GM18867 (cell line): ENCODE measurements around the gene TBX6.

Experiments
- ATAC-seq: cut with Tn5 transposase; IDR thresholded peaks from one replicate; pipeline ENCODE4 v1.9.1; 2021; ENCODE audit warnings: mild to moderate bottlenecking, moderate library complexity; ENCODE audit not compliant: unreplicated experiment

The TBX6 gene

DNA sequence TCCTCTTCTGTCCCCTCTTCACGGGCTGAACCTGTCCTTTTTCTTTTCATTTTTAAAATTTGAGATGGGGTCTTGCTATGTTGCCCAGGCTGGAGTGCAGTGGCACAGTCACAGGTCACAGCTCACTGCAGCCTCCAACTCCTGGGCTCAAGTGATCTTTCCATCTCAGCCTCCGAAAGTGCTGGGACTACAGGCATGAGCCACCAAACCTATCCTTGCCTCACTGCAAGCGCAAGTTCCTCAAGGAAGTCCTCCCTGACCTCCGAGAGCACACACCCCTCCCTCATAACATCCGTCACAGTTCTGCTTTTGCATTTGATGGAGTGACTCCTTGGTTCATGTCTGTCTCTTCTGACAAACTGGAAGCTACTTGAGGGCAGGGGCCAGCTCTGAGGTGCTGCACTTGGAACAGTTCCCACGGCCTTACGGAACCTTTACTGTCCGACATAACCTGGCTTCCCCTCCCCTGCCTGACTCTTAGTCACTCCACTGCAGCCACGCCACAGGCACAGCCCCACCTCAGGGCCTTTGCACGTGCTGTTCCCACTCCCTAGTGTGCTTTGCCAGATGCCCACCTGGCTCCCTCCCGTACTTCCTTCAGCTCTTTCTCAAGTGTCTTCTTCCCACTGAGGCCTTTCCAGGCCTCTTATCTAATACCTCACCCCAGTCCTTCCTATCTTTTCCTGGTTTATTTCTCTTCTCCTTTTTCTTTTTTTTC is 4.4 kb downstream of the TBX6 start:
- ATAC-seq: no peak

GRCh38 chr16:30086291-30087140 is 5.2 kb downstream of the TBX6 start:
- ATAC-seq: no peak

DNA sequence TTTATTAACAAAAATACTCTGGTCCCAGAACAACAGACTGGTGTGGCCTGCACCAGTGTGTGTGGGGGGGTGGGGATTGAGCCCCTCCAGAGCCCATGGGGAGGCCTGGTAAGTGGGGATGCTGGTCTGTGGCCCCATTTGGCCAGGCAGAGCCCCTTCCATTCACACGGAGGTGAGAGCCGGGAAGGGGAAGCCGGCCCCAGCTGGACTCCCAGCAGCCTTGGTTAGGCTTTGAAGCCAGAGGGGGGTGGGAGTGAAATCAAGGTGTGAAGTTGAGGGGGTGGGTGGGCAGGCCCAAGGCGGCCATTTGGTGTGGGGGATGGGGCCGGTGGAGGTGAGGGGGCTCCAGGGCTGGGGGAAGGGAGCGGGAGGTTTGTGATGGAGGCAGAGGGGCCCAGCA is 5.9 kb downstream of the TBX6 start:
- no peak for ATAC-seq

DNA sequence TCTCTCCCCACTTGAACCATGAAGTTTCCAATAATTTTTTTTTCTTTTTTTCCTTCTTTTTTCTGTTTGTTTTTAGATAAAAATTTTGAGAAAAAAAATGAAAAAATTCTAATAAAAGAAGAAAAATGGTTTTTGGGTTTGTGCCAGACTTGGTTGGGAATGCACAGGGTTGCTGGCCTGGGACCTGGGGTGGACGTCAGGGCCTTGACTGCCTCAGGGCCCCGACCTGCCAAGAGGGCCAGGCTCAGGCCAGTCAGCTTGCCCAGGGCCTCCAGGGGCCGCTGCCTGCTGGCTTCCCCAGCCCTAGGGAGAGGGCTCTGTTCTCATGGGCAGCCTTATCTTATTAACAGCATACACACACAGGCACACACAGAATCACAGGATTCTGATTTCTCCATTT is 6.5 kb downstream of the TBX6 start:
- ATAC-seq: no peak

DNA sequence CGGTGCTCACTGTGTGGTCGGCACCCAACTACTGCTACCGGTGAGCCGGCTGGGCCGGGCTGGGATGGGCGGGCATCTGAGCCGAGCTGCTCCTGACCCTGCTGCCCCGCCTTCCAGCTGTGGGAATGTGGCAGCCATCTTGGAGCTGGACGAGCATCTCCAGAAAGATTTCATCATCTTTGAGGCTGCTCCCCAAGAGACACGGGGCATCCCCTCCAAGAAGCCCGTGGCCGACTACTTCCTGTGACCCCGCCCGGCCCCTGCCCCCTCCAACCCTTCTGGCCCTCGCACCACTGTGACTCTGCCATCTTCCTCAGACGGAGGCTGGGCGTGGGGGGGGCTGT is 6.9 kb downstream of the TBX6 start:
- ATAC-seq: no peak

DNA sequence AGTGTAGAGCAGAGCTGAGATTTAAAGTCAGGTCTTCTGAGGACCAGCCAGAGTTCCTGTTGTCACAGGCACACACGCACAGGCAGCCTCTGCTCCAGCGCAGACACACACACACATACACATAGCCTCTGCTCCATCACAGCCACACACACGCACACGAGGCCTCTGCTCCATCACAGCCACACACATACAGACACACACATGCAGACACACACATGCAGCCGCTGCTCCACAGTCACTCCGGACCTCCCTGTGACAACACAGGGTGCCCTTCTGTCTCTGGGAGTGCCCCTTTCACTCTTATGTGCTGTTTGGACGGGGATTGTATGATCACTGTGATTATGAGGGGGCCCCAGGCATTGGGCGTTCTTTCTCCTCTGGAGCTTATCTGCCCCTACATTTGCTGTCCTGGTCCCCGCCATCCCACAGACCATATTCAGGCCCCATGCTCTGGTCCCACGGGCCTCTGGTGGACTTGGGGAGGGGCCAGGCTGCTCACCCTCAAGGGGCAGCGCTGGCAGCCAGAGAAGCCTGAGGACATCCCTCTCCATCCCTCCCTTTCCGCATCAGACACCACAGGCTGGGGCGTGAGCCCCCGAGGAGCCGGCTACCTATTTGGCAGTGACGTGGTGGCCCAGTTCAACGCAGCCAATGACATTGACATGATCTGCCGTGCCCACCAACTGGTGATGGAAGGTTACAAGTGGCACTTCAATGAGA is 7.5 kb downstream of the TBX6 start:
- no peak for ATAC-seq

GRCh38 chr16:30083216-30084055 is 8.3 kb downstream of the TBX6 start:
- ATAC-seq: no peak

- ATAC-seq: no peak
Observed at GRCh38 chr16:30082545-30083090, 9.1 kb downstream of the TBX6 start.

- no peak for ATAC-seq
Observed at GRCh38 chr16:30079480-30079879, 12.2 kb downstream of the TBX6 start.

DNA sequence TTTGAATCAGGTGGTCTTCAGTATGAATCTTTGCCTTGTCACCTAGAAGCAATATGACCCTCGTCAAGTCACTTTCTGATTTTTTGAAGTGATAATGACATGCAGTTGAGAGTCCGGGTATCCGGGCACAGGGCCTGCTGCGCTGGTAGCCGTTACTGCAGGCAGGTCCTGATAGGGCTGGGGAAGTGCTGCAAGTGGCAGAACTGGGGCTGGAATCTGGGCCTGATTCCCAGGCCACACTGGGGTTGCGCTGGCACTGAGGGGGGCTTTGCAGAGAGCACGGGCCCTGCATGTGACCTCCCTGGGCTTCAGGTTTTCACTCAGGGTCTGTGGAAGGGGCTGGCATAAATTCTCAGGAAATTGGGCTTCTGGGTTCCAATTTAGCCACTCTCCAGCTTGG is 13.0 kb downstream of the TBX6 start:
- no peak for ATAC-seq

DNA sequence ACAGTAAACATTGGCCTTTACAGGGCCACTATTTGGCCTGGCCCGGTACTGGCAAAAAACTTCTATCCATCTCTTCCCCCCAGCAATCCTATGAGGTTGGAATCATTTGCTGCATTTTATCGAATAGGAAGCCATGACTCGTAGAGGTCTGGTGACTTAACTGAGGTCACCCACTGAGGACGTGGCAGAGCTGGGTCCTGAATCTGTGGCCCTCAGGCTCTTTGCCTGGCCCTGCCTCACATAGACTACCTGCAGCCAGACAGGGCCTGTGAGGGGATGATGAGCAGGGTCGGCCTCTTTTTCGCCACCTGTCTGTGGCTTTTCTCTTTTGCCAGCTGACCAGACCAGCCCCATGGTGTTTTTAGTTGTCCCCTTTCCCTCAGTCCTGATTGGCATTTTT is 14.1 kb downstream of the TBX6 start:
- no peak for ATAC-seq

- ATAC-seq: peak; percentile 31
Observed at GRCh38 chr16:30076276-30076791, 15.4 kb downstream of the TBX6 start.

- ATAC-seq: peak; percentile 71
Observed at GRCh38 chr16:30075503-30076275, 16.0 kb downstream of the TBX6 start, which contains the start of gene PPP4C. TSS of gene PPP4C (plus strand) at chr16:30075994. CDS start at chr16:30076378, 384 bp downstream.

DNA sequence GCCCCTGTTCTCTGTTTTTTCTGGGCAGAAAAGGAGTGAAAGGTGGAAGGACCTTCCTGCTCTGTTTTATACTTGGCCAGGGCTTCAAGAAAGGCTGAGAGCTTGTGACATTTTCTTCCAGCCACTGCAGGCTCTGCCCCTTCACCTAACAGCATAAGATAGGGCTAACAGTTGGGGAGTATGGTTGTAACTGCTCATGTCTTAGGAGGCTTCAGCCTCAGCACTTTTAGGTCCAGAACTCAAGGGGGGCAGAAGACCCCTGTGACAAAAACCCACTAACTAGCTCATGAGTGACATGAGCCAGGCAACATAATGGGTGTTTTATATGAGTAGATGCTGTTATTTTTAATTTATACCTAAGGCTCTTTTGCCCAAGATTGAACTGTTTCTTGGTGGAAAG is 21.2 kb downstream of the TBX6 start:
- no peak for ATAC-seq

DNA sequence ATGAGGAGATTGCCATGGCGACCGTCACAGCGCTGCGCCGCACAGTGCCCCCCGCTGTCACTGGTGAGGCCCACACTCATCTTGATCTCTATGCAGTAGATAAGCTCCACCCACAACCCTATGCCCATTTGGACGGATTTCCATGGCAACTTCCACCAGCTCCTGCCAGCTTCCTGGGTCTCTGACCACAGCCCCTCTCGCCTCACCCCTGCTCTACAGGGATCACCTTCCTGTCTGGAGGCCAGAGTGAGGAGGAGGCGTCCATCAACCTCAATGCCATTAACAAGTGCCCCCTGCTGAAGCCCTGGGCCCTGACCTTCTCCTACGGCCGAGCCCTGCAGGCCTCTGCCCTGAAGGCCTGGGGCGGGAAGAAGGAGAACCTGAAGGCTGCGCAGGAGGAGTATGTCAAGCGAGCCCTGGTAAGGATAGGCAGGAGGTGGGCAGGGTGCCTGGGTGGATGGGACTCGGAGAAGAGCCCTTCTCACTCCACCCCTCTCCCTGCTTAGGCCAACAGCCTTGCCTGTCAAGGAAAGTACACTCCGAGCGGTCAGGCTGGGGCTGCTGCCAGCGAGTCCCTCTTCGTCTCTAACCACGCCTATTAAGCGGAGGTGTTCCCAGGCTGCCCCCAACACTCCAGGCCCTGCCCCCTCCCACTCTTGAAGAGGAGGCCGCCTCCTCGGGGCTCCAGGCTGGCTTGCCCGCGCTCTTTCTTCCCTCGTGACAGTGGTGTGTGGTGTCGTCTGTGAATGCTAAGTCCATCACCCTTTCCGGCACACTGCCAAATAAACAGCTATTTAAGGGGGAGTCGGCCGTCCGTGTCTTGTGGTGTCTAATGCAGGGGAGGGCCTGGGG is 21.9 kb downstream of the TBX6 start:
- ATAC-seq: no peak

- no peak for ATAC-seq
Observed at GRCh38 chr16:30068750-30069610, 22.7 kb downstream of the TBX6 start.

DNA sequence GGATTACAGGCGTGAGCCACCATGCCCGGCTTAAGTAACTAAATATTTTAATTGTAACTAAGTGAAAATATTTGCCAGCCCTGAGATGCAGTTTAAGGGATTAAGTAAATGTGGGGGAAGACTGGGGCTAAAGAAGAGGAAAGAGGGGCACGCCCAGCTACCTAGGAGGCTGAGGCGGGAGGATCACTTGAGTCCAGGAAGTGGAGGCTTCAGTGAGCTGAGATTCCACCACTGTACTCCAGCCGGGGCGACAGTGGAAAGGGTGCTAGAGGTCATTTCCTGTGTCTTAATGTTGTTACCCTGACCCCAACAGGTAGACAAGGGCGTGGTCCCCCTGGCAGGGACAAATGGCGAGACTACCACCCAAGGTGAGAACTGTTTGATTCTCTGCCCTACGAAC is 23.4 kb downstream of the TBX6 start:
- no peak for ATAC-seq

DNA sequence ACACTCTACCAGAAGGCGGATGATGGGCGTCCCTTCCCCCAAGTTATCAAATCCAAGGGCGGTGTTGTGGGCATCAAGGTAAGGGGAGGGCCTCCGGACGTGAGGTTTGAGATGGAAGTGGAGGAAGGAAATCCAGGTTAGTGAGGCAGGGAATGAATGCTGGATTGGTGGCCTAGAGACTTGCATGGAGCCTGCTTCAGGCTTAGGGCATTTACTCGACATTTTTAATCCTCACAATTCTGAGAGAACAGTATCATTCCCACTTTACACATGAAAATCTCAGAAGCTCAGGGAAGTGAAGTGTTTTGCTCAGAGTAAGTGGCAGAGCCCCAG is 24.2 kb downstream of the TBX6 start:
- ATAC-seq: no peak
